ENCODE results near the gene RBKS.

- TF ChIP-seq, protein P1, sequence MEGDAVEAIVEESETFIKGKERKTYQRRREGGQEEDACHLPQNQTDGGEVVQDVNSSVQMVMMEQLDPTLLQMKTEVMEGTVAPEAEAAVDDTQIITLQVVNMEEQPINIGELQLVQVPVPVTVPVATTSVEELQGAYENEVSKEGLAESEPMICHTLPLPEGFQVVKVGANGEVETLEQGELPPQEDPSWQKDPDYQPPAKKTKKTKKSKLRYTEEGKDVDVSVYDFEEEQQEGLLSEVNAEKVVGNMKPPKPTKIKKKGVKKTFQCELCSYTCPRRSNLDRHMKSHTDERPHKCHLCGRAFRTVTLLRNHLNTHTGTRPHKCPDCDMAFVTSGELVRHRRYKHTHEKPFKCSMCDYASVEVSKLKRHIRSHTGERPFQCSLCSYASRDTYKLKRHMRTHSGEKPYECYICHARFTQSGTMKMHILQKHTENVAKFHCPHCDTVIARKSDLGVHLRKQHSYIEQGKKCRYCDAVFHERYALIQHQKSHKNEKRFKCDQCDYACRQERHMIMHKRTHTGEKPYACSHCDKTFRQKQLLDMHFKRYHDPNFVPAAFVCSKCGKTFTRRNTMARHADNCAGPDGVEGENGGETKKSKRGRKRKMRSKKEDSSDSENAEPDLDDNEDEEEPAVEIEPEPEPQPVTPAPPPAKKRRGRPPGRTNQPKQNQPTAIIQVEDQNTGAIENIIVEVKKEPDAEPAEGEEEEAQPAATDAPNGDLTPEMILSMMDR (IDR thresholded peaks at IDR 0.05; ENCODE audit: insufficient read depth, low read length): no peak
- TF ChIP-seq POLR2AphosphoS5 (IDR thresholded peaks at IDR 0.05; ENCODE audit: low read depth): no peak
- TF ChIP-seq GABPA (IDR thresholded peaks at IDR 0.05; ENCODE audit: low read depth): no peak
- TF ChIP-seq, protein P2, sequence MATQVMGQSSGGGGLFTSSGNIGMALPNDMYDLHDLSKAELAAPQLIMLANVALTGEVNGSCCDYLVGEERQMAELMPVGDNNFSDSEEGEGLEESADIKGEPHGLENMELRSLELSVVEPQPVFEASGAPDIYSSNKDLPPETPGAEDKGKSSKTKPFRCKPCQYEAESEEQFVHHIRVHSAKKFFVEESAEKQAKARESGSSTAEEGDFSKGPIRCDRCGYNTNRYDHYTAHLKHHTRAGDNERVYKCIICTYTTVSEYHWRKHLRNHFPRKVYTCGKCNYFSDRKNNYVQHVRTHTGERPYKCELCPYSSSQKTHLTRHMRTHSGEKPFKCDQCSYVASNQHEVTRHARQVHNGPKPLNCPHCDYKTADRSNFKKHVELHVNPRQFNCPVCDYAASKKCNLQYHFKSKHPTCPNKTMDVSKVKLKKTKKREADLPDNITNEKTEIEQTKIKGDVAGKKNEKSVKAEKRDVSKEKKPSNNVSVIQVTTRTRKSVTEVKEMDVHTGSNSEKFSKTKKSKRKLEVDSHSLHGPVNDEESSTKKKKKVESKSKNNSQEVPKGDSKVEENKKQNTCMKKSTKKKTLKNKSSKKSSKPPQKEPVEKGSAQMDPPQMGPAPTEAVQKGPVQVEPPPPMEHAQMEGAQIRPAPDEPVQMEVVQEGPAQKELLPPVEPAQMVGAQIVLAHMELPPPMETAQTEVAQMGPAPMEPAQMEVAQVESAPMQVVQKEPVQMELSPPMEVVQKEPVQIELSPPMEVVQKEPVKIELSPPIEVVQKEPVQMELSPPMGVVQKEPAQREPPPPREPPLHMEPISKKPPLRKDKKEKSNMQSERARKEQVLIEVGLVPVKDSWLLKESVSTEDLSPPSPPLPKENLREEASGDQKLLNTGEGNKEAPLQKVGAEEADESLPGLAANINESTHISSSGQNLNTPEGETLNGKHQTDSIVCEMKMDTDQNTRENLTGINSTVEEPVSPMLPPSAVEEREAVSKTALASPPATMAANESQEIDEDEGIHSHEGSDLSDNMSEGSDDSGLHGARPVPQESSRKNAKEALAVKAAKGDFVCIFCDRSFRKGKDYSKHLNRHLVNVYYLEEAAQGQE (IDR thresholded peaks at IDR 0.05; ENCODE audit: insufficient replicate concordance, low read depth): no peak
Observed at GRCh38 chr2:27852691-27853090, 37.5 kb downstream of the RBKS start.

Data from HL-60 (cell line).